Neural progenitor cell (in vitro differentiated cells): Measurements from ENCODE around the gene MARK3. TPM values are rescaled to one million over a fixed set of nuclear protein-coding genes. Genes with fewer than 3 reads are reported as not detected.

ENCODE experiments used
- DNase-seq: peaks from one replicate; pipeline ENCODE4 v3.0.0-alpha.2; 2016; ENCODE audit warnings: low spot score
- H2AFZ ChIP-seq: fragments of 200-600 bp; sonication (generic); replicated peaks from 2 replicates; pipeline ENCODE4 v1.6.1; 2016; ENCODE audit warnings: antibody characterized with exemption
- H3F3A ChIP-seq: fragments of 200-600 bp; sonication (generic); 2 replicates; pipeline ENCODE4 v1.6.1; 2016; ENCODE audit warnings: antibody characterized with exemption, low read depth
- H3K27ac ChIP-seq: fragments of 200-600 bp; sonication (generic); 2 replicates; pipeline ENCODE4 v1.5.1; 2016; ENCODE audit warnings: mild to moderate bottlenecking
- H3K27me3 ChIP-seq: fragments of 200-600 bp; sonication (generic); 2 replicates; pipeline ENCODE4 v1.6.1; 2016; ENCODE audit warnings: mild to moderate bottlenecking, moderate library complexity
- H3K36me3 ChIP-seq: fragments of 200-600 bp; sonication (generic); 2 replicates; pipeline ENCODE4 v1.5.1; 2016
- H3K4me1 ChIP-seq: fragments of 200-600 bp; sonication (generic); 2 replicates; pipeline ENCODE4 v1.6.1; 2016; ENCODE audit warnings: mixed run types
- H3K4me2 ChIP-seq: fragments of 200-600 bp; sonication (generic); 2 replicates; pipeline ENCODE4 v1.6.1; 2016
- H3K4me3 ChIP-seq: fragments of 200-600 bp; sonication (generic); 2 replicates; pipeline ENCODE4 v1.5.1; 2016
- H3K79me2 ChIP-seq: fragments of 200-600 bp; sonication (generic); 2 replicates; pipeline ENCODE4 v1.6.1; 2016; ENCODE audit warnings: low read depth
- H3K9ac ChIP-seq: fragments of 200-600 bp; sonication (generic); 2 replicates; pipeline ENCODE4 v1.6.1; 2016
- H3K9me3 ChIP-seq: fragments of 200-600 bp; sonication (generic); 2 replicates; pipeline ENCODE4 v1.5.1; 2016; ENCODE audit warnings: low read depth
- H4K20me1 ChIP-seq: fragments of 200-600 bp; sonication (generic); 2 replicates; pipeline ENCODE4 v1.6.1; 2016; ENCODE audit warnings: low read depth
- H3K27ac Mint-ChIP-seq: 3 replicates; pipeline ENCODE4 v1.8.0; 2021; ENCODE audit warnings: mixed read lengths
- H3K27me3 Mint-ChIP-seq: 2 replicates; pipeline ENCODE4 v1.8.0; 2022; ENCODE audit warnings: low read depth, mild to moderate bottlenecking, inconsistent platforms, moderate library complexity, mixed read lengths; ENCODE audit not compliant: insufficient read depth
- H3K36me3 Mint-ChIP-seq: 3 replicates; pipeline ENCODE4 v1.8.0; 2021; ENCODE audit warnings: mixed read lengths
- H3K4me1 Mint-ChIP-seq: 3 replicates; pipeline ENCODE4 v1.8.0; 2021; ENCODE audit warnings: mixed read lengths
- H3K4me3 Mint-ChIP-seq: 3 replicates; pipeline ENCODE4 v1.8.0; 2021; ENCODE audit warnings: mild to moderate bottlenecking, moderate library complexity, mixed read lengths
- H3K9me3 Mint-ChIP-seq: 3 replicates; pipeline ENCODE4 v1.8.0; 2020; ENCODE audit warnings: mixed read lengths
- EZH2 ChIP-seq: fragments of 200-600 bp; sonication (generic); IDR thresholded peaks from 2 replicates; pipeline ENCODE4 v1.6.1; 2017; ENCODE audit warnings: antibody characterized with exemption, mild to moderate bottlenecking, moderate library complexity
- EZH2phosphoT487 ChIP-seq: fragments of 200-600 bp; sonication (generic); IDR thresholded peaks from 2 replicates; pipeline ENCODE4 v1.6.1; 2017; ENCODE audit warnings: antibody characterized with exemption
- total RNA-seq: library from RNA; depleted of rRNA; stranded (reverse); fragments of >200 nt; gene quantifications from 2 replicates; pipeline ENCODE4 v1.2.3, GENCODE V29; 2015; ENCODE audit warnings: low replicate concordance
- TF ChIP-seq, protein P1 (sequence below): fragments of 200-600 bp; sonication (generic); IDR thresholded peaks from 2 replicates; pipeline ENCODE4 v1.5.1; 2017; ENCODE audit warnings: antibody characterized with exemption, mild to moderate bottlenecking

Gene MARK3
- total RNA-seq, 1 donor from 2014 or later, result 80.7 TPM

GRCh38 chr14:103512701-103513611 lies 127.7 kb downstream of the MARK3 start:
- peak overlapping the region; percentile 2 for H3K27ac Mint-ChIP-seq
- Histone ChIP-seq H3K4me1 (peaks cover 16% of the 10 kb centered on the region), H3K79me2 (no peaks in the 10 kb centered on the region), H4K20me1 (peaks cover under 1% of the 10 kb centered on the region), H3K9ac (no peak overlapping the region), H3K4me3 (no peak overlapping the region), H3K9me3 (no peaks in the 10 kb centered on the region), H3K36me3 (no peaks in the 10 kb centered on the region), H3K27ac (no peak overlapping the region), H3F3A (peaks cover 5% of the 10 kb centered on the region), H3K4me2 (no peak overlapping the region), H3K27me3 (no peaks in the 10 kb centered on the region), H2AFZ (no peak overlapping the region)
- H3K4me3 Mint-ChIP-seq, result no peak overlapping the region
- no peak for DNase-seq
- peaks cover 3% of the 10 kb centered on the region for H3K27me3 Mint-ChIP-seq
- no peak for TF ChIP-seq EZH2
- TF ChIP-seq, protein P1, sequence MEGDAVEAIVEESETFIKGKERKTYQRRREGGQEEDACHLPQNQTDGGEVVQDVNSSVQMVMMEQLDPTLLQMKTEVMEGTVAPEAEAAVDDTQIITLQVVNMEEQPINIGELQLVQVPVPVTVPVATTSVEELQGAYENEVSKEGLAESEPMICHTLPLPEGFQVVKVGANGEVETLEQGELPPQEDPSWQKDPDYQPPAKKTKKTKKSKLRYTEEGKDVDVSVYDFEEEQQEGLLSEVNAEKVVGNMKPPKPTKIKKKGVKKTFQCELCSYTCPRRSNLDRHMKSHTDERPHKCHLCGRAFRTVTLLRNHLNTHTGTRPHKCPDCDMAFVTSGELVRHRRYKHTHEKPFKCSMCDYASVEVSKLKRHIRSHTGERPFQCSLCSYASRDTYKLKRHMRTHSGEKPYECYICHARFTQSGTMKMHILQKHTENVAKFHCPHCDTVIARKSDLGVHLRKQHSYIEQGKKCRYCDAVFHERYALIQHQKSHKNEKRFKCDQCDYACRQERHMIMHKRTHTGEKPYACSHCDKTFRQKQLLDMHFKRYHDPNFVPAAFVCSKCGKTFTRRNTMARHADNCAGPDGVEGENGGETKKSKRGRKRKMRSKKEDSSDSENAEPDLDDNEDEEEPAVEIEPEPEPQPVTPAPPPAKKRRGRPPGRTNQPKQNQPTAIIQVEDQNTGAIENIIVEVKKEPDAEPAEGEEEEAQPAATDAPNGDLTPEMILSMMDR, result no peak
- TF ChIP-seq EZH2phosphoT487, result no peak
- peaks cover 15% of the 10 kb centered on the region for H3K36me3 Mint-ChIP-seq
- H3K9me3 Mint-ChIP-seq, result no peaks in the 10 kb centered on the region
- H3K4me1 Mint-ChIP-seq, result peaks cover 23% of the 10 kb centered on the region

DNA sequence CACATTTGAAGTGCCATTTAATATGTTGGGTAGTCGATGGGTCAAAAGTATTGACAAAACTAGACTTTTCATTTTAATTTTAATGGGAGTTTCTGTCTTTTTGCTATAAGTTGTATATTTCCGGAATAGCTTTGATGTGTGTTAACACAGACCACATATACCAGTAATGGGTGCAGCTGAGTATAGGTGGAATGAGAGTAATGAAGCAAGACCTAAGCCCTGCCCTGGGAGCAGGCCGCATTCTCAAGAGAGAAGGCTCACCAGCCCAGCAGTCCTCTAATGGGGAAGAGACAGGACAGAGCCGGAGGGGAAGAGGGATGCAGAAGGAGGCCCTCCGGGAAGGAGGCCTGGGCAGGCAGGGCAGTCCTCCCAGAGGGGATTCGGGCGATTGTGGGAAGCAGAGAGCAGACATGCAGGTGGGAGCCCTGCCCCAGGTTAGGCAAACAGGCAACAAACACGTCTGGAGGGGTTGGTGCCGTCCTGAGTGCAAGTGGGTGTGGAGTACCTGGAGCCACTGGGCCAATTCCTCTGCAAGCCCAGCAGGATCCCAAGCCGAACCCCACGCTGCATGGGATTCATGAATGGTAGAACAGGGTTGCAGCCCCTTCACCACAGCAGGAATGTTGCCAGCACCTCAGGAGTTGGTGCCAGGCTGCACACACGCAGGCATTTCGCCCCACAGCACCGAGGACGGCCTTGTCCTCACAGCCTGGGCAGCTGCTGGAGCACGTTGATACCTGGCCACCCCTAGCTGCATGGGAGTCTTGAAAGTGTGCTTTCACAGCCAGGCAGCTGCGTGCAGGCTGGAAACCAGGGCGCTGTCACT lies 129.6 kb downstream of the MARK3 start:
- H3K36me3 Mint-ChIP-seq, result peaks cover 18% of the 10 kb centered on the region
- peaks cover 17% of the 10 kb centered on the region for H4K20me1 ChIP-seq

DNA sequence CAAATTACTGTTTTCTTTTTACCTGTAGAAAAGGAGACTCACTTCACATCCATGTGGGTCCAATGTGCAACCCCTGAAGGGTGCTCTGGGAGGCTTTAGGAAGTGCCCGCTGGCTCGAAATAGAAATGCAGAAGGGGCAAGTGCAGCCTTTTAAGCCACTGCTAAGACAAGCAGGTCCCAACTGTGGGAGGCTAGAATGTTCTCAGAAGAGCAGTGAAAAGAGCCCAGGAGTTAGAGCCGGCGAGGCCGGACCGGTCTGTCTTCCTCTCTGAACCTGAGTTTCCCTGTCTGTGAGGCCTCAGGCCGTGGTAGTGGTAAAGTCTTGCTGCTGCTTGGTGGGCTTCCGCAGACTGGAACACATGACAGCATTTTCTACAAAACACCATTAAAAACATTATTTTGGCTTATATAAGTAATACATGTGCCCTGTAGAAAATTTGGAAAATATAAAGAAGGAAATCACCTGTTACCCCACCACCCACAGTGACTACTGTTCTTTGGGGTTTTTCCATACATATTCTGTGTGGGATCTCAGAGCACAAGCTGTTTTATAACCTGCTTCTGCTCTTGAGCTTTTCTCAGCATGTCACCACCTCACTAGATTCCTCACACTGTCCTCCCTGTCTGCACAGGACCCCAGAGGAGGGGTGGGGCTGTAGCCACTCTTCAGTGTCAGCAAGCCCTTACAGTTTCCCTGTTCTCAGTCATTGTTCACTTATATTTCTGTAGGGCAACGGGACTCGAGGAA lies 131.4 kb downstream of the MARK3 start:
- Histone ChIP-seq H3K9me3 (no peaks in the 10 kb centered on the region), H3K36me3 (no peaks in the 10 kb centered on the region), H3K79me2 (peaks cover 2% of the 10 kb centered on the region), H3K27me3 (peaks cover 4% of the 10 kb centered on the region), H3K4me1 (peaks cover 35% of the 10 kb centered on the region), H3K9ac (no peak overlapping the region), H2AFZ (no peak overlapping the region), H4K20me1 (peaks cover 35% of the 10 kb centered on the region), H3K27ac (peak overlapping the region; percentile 53), H3F3A (peaks cover 40% of the 10 kb centered on the region), H3K4me2 (no peak overlapping the region), H3K4me3 (no peak overlapping the region)
- peaks cover 4% of the 10 kb centered on the region for H3K27me3 Mint-ChIP-seq
- no peak overlapping the region for H3K4me3 Mint-ChIP-seq
- peaks cover 33% of the 10 kb centered on the region for H3K4me1 Mint-ChIP-seq
- no peak for DNase-seq
- no peak overlapping the region for H3K27ac Mint-ChIP-seq
- TF ChIP-seq EZH2phosphoT487 (no peak), EZH2 (no peak)
- H3K36me3 Mint-ChIP-seq, result peaks cover 10% of the 10 kb centered on the region
- no peaks in the 10 kb centered on the region for H3K9me3 Mint-ChIP-seq

More for the DNA sequence above, 129.6 kb downstream of the MARK3 start:
- Histone ChIP-seq H3K4me2 (no peak overlapping the region), H3K4me1 (peaks cover 27% of the 10 kb centered on the region), H3F3A (peaks cover 22% of the 10 kb centered on the region), H3K27ac (no peak overlapping the region), H3K27me3 (no peaks in the 10 kb centered on the region), H3K36me3 (no peaks in the 10 kb centered on the region), H3K9ac (no peak overlapping the region), H3K9me3 (no peaks in the 10 kb centered on the region), H2AFZ (no peak overlapping the region), H3K4me3 (no peak overlapping the region), H3K79me2 (no peaks in the 10 kb centered on the region)
- TF ChIP-seq EZH2phosphoT487 (no peak), EZH2 (no peak)
- TF ChIP-seq, protein P1, result no peak
- DNase-seq, result no peak
- Mint-ChIP-seq H3K27ac (peak overlapping the region; percentile 91), H3K9me3 (no peaks in the 10 kb centered on the region), H3K4me3 (no peak overlapping the region), H3K27me3 (peaks cover 3% of the 10 kb centered on the region), H3K4me1 (peaks cover 33% of the 10 kb centered on the region)
